ENCODE measurements around the gene MIDN.

DNA sequence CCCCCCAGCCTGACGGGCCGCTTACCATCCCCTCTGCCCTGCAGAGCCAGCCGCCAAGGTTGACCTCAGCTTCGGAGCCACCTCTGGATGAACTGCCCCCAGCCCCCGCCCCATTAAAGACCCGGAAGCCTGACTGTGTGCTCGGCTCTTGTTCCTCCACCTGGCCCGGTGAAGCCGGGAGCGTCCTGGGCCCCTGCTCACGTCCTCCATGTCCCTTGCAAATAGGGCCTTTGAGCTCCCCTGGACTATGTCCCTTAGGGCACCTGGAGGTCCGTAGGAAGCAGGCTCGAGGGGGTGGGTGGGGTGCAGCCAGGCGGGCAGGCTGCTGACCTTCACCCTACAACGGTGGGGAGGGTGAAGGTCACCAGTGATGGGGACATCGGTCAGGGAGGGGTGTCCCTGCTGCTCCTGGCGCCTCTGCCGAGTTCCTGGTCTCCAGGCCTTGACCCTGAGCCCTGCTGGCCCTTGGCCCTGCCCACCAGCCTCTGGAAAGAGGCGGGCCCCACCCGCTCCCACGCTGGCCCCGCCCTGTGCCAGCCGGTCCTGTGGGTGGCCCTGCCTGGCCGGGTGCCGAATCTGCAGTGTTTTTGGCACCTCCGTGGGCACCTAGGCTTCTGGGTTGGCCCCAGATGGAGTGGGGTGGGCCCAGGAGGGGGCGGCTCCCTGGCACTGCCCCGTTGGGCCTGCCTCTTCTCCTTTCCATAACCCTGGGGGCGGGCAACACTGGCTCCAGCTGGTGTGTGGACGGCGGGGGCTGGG, 3.5 kb upstream of the MIDN start:
- TF ChIP-seq POLR2A (IDR thresholded peaks at IDR 0.05; ENCODE audit: low read length) = no peak
- TF ChIP-seq FOSL2 (IDR thresholded peaks at IDR 0.05) = no peak
- TF ChIP-seq FOSL2 (CRISPR knock-in tag; IDR thresholded peaks at IDR 0.05) = no peak
- TF ChIP-seq, protein P1, sequence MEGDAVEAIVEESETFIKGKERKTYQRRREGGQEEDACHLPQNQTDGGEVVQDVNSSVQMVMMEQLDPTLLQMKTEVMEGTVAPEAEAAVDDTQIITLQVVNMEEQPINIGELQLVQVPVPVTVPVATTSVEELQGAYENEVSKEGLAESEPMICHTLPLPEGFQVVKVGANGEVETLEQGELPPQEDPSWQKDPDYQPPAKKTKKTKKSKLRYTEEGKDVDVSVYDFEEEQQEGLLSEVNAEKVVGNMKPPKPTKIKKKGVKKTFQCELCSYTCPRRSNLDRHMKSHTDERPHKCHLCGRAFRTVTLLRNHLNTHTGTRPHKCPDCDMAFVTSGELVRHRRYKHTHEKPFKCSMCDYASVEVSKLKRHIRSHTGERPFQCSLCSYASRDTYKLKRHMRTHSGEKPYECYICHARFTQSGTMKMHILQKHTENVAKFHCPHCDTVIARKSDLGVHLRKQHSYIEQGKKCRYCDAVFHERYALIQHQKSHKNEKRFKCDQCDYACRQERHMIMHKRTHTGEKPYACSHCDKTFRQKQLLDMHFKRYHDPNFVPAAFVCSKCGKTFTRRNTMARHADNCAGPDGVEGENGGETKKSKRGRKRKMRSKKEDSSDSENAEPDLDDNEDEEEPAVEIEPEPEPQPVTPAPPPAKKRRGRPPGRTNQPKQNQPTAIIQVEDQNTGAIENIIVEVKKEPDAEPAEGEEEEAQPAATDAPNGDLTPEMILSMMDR (IDR thresholded peaks at IDR 0.05) = no peak; the same call in 2 of the 3 replicates
- TF ChIP-seq, protein P2, sequence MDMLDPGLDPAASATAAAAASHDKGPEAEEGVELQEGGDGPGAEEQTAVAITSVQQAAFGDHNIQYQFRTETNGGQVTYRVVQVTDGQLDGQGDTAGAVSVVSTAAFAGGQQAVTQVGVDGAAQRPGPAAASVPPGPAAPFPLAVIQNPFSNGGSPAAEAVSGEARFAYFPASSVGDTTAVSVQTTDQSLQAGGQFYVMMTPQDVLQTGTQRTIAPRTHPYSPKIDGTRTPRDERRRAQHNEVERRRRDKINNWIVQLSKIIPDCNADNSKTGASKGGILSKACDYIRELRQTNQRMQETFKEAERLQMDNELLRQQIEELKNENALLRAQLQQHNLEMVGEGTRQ (IDR thresholded peaks at IDR 0.05) = no peak

All from A549 (cell line).